OCI-LY3 (cell line): ENCODE data around the gene NDUFS7.

Experiments used
- EZH2phosphoT487 ChIP-seq: fragments of 200-600 bp; shearing (Covaris generic); IDR thresholded peaks from 2 replicates; pipeline ENCODE4 v1.6.1; 2018; ENCODE audit warnings: antibody characterized with exemption, mixed run types, low read depth
- TF ChIP-seq, protein P1 (sequence below): fragments of 200-600, 300-600 bp; sonication (generic); IDR thresholded peaks from 2 replicates; pipeline ENCODE4 v1.5.1; 2014; ENCODE audit warnings: antibody characterized with exemption, low read length, low read depth

DNA sequence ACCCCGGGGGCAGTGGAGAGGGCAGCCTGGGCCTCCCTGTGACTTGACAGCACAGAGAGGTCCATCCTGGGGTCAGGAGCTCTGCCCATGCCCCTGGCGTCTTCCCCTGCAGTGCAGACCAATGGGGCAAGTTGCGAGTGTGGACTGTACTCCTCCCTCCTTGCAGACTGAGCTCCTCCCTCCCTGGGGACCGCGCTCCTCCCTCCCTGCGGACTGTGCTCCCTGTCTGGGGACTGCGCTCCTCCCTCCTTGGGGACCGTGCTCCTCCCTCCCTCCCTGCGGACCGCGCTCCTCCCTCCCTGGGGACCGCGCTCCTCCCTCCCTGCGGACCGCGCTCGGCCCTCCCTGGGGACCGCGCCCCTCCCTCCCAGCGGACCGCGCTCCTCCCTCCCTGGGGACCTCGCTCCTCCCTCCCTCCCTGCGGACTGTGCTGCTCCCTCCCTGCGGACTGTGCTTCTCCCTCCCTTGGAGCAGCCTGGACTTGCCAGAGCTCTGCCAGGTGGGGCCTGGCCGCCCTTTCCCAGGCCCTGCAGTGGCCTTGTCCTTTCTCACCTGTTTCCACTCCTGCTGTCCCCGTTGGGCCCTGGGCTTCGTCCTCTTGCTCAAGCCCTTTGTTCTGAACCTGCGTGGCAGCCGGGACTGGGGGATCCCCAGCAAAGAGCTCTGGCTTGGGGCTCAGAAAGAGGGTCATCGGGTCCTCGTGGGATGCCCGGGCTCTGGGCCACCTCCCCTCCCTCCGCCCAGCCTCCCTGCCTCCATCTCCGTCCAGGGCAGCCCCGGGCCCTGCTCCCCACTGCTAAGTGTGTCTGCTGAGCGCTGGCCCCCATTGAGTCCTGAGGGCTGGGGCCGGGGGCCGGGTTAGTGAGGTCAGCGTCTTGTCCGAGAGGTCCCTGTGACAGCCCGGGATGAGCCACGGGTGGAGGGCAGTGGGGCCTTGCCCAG is 10.8 kb downstream of the NDUFS7 start:
- TF ChIP-seq, protein P1, sequence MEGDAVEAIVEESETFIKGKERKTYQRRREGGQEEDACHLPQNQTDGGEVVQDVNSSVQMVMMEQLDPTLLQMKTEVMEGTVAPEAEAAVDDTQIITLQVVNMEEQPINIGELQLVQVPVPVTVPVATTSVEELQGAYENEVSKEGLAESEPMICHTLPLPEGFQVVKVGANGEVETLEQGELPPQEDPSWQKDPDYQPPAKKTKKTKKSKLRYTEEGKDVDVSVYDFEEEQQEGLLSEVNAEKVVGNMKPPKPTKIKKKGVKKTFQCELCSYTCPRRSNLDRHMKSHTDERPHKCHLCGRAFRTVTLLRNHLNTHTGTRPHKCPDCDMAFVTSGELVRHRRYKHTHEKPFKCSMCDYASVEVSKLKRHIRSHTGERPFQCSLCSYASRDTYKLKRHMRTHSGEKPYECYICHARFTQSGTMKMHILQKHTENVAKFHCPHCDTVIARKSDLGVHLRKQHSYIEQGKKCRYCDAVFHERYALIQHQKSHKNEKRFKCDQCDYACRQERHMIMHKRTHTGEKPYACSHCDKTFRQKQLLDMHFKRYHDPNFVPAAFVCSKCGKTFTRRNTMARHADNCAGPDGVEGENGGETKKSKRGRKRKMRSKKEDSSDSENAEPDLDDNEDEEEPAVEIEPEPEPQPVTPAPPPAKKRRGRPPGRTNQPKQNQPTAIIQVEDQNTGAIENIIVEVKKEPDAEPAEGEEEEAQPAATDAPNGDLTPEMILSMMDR, result no peak
- TF ChIP-seq EZH2phosphoT487, result no peak
